Globus pallidus (tissue), 1 donor: ENCODE measurements around the gene IMPA2.
"Not testable (repeated sequence)": the region's sequence is repeated elsewhere in the genome, so short reads cannot be mapped to it uniquely, and the experiment has no call there.

Experiments
- DNase-seq: peaks from one replicate; pipeline ENCODE4 v3.0.0-alpha.2; 2015; ENCODE audit warnings: low spot score

The IMPA2 gene

GRCh38 chr18:12029786-12030584 lies 48.7 kb downstream of the IMPA2 start:
- DNase-seq: no peak

DNA sequence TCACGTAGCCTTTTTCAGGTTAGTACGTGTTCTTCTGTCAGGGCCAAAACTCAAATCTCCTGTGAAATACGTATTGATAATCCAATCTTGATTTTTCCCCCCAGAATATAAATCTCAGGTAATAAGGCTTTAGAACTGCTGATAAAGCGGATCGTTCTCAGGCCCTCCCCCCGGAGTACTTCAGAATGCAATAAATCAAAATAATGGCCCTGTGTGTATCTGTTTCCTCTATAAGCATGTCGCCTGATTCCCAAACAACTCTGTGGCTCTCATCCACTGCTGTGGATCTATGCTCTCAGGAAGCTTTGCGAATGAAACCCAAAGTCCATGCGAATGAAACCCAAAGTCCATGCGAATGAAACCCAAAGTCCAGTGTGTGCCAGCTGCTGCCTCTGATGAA lies 49.4 kb downstream of the IMPA2 start:
- no peak for DNase-seq

- DNase-seq: no peak
These were observed 49.9 kb downstream of the IMPA2 start for GRCh38 chr18:12031181-12031580.

GRCh38 chr18:12031846-12032245 lies 50.5 kb downstream of the IMPA2 start:
- no peak for DNase-seq

DNA sequence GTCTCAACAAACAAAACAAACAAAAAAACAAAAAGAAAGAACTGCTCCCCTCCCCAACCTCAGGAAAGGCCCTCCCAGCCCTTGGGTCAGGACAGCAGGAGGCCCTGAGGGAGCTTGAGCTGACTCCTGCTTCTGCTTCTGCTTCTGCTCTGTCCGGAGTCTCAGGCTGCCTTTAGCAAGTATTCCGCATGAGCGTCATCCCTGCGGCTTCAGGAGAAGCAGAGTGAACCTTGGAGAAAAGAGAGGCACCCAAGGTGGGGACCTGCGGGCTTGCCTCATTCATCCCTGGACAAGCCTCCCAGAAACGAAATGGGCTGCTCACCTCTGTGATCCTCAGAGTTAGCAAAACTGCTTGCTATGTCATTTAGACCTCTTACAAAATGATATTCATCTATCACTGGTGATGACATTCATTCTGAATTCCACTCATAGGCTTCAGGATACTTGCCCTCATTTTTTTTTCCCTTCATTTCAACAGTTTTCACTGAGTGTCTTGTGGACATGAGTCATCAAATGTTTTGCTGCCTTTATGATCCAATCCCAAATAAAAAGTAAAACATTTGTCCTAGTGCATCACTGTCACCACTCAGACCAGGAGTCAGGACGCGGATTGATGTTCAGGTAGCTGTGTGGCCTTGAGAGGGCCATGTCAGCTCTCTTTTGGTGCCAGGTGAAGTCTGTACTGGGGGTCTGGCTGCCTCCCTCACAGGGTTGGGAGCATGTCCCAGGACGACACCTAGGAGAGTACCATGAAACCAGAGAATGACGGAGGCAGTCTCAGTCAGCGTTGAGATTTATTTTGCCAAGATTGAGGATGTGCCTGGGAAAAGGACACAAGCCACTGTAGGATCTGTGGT lies 51.7 kb downstream of the IMPA2 start:
- DNase-seq: no peak

- no peak for DNase-seq
These were observed 52.3 kb downstream of the IMPA2 start for GRCh38 chr18:12033643-12034025.

GRCh38 chr18:12034241-12035100 lies 53.2 kb downstream of the IMPA2 start:
- DNase-seq: no peak

DNA sequence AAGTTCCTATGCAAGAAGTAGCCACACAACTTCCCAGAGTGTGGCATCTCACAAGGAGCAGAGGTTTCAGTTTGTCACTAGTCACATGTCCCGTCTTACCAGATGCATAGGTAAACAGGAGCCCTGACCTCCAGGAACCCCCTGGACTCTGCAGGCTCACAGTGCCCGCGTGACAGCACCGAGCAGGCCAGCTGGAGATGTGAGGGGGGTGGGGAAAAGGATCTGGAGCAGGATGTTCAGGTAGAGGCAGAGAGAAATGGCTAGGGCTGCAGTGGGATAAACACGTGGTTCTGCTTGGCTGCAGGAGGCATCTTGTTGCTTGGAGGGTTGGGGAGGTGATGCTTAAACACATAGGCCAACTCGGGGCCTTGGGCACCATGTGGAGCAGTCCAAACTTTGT lies 54.2 kb downstream of the IMPA2 start:
- DNase-seq: no peak

DNA sequence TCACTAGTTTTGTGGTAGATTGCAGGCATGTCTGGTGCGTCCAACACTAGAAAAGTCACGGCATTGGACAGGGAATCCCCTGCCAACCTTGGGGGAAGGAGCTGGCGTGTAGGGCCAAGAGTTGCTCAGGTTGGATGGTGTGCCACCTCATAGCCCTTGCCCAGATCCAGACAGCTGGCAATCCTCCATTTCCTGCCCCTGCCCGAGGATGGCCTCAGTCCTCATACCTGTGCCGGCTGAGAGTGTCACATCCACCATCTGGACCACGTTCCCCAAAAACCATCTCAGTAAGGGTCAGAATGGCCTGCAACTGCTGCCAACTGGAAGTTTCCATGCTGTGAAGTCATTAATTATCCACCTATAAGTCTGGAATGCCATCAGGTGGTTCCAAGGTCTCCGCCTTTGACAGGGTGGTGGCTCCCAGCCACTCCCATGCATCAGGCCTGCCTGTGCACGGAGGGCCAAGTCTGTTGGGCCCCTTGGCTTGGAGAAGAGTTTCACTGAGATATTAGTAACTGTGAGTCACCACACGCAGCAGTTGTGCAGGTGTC lies 55.0 kb downstream of the IMPA2 start:
- no peak for DNase-seq

DNA sequence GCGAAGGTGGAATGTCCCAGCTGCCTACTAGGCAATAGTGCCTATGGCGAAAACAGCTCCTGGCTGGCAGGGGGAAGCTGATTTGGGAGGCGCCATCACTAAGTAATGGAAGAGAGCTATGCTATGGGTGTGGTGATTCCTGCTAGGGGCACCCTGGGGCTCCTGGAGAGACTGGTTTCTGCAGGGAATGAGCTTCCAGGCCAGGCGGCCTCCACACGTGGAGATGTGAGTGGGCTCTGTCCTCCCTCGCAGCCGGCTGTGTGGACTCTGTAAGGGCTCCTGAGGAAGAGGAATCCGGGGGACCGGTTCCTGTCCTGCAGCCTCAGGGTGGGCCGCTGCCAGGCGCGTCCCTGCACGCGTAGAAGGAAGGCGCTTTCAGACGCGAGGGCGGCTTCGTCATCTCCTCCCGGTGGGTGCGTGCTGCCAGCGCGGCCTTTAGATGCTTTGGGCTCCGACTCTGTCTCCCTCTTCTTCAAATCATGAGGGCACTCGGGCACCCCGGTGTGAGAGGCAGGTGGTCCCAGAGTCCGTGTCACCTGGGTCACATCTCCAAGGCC lies 56.9 kb downstream of the IMPA2 start:
- no peak for DNase-seq

- peak; percentile 61 for DNase-seq
These were observed 57.6 kb downstream of the IMPA2 start for GRCh38 chr18:12038639-12039539.

GRCh38 chr18:12039540-12039930 lies 58.2 kb downstream of the IMPA2 start:
- DNase-seq: not testable (repeated sequence)

DNA sequence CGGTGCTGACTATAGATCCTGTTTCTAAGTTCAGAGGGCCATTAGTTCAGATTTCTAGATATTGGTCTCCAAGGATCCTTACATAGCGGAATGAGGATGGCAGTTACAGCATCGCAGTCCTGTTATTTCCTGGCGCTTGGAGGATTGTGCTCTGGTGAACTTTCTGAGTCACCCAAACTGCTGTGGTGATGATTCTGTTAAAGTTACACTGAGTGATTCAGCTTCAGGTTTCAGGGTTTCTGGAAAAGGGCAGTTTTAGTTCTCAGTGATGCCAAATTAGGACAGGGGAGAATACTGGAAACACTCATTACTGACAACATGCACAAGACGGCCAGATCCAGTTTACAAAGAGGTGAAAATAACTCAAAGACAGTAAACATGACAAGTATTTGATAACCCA lies 60.3 kb downstream of the IMPA2 start:
- DNase-seq: no peak

DNA sequence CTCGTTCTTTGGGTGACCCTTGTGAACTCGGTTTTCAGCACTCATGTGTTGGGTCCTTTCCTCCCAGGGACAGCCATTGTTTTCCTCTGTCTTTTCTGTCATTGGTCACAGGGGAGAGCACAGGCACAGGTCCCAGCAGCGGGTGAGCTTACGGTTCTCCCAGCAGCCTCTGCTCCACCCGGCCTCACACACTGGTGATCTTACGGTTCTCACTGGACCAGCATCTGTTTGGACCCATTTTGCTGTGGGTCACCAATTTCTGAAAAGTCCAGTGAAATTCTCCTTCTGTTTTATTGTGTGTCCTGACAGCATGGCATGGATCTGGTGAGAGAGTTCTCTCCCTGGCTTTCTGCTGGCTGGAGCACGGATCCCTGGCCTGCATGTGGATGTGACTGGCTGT lies 62.5 kb downstream of the IMPA2 start:
- DNase-seq: no peak

DNA sequence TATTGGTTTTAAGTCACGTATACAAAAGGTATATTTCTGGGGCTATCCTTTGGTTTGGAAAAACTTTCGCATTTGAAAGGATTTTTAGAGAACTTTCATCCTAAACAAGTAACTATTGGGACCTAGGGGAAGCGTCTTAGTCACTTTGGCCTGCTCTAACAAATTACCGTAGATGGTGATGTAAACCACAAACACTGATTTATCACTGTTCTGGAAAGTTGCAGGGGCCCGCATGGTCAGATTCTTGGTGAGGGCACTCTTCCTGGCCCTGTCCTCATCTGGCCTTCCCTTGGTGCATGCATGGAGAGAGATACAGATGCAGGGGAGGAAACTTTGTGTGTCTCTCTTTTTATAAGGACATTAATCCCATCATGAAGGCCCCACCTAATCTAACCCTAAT lies 63.3 kb downstream of the IMPA2 start:
- no peak for DNase-seq

DNA sequence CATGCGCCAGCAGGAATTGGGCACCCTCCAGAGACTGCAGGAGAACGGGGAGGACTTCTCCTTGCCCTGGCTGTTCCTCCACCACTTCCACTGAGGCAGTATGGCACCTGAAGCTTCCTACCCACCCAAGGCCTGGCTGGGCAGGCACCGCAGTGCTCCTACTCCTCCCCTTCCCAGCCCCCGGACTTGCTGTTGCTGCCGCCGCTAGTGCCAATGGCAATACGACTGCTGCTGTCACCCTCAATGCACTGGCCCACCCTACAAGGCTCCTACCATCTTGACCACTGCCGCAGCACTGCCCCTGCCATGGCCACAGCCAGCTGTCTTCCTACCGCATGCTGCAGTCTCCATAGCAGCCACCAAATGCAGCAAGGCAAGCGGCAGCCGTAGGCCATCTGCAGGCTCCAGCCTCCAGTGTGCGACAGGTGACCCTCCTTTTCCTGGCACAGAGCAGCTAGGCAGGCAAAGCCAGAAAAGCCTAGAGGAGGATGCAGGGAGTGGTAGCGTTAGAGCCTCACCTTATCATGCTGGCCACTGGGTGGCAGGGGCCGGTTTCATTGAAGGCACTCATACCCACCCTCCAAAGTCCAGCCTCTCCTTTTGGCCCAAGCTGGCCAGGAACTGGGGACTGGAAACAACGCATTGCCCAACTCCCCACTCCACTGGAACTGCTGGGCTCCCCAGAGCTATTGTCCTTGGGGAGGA lies 64.9 kb downstream of the IMPA2 start:
- DNase-seq: no peak

DNA sequence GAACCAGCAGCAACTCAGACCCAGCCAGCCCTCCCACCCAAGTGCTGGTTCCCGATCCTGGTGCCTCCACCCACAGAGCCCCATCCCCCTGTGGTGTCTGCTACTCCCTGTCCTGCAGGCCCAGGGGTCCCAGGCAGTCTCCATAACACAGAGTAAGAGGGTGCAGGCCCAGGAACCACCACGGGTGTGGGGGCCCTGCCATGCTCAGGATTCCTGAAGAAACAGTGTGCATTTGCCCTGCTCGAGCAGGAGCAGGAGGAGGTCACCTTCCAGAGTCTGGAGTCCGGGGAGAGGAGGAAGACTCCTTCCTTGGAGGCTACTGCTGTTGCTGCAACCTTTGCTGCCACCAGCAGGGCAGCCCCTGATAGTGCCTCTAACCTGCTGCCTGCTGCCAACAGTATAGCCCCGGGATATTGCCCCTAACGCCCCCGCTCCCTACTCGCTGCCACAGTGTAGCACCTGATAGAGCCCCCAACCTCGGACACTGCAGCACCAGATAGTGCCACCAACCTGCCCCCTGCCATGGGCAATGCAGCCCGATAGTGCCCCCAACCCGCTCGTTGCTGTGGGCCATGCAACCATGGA lies 65.5 kb downstream of the IMPA2 start:
- no peak for DNase-seq

GRCh38 chr18:12048010-12048826 lies 66.9 kb downstream of the IMPA2 start:
- no peak for DNase-seq

GRCh38 chr18:12048827-12049175 lies 67.5 kb downstream of the IMPA2 start:
- DNase-seq: no peak
